Retina (tissue), 1 donor: ENCODE measurements around the gene ZNF573.
"Not testable (repeated sequence)": the region's sequence is repeated elsewhere in the genome, so short reads cannot be mapped to it uniquely, and the experiment has no call there.

Experiments
- DNase-seq: peaks from one replicate; pipeline ENCODE4 v3.0.0-alpha.2; 2016

The ZNF573 gene

GRCh38 chr19:37779127-37780005 is at the start of gene ZNF573:
ZNF573 (minus strand) TSS chr19:37779586; CDS start chr19:37773729, 5,857 bp downstream.
- DNase-seq, result peak; percentile 97

- peak; percentile 93 for DNase-seq
Observed at GRCh38 chr19:37817180-37817981, 38.0 kb upstream of the ZNF573 start.

GRCh38 chr19:37815611-37816010 is 36.2 kb upstream of the ZNF573 start:
- DNase-seq, result not testable (repeated sequence)

- no peak for DNase-seq
Observed at GRCh38 chr19:37813340-37813739, 34.0 kb upstream of the ZNF573 start.

GRCh38 chr19:37809366-37809765 is 30.0 kb upstream of the ZNF573 start:
- DNase-seq, result no peak

- no peak for DNase-seq
Observed at GRCh38 chr19:37803249-37803840, 24.0 kb upstream of the ZNF573 start.

- no peak for DNase-seq
Observed at GRCh38 chr19:37790244-37790925, 11.0 kb upstream of the ZNF573 start.

GRCh38 chr19:37778613-37779126 is 716 bp downstream of the ZNF573 start:
- DNase-seq, result peak; percentile 1

- no peak for DNase-seq
Observed at GRCh38 chr19:37770985-37771384, 8.4 kb downstream of the ZNF573 start.

GRCh38 chr19:37763488-37763887 is 15.9 kb downstream of the ZNF573 start:
- no peak for DNase-seq

- DNase-seq, result not testable (repeated sequence)
Observed at GRCh38 chr19:37757683-37758082, 21.7 kb downstream of the ZNF573 start.

- DNase-seq, result no peak
Observed at GRCh38 chr19:37738371-37738770, 41.0 kb downstream of the ZNF573 start.

GRCh38 chr19:37725181-37725580 is 54.2 kb downstream of the ZNF573 start:
- no peak for DNase-seq

GRCh38 chr19:37719927-37720265 is 59.5 kb downstream of the ZNF573 start:
- DNase-seq, result no peak

- DNase-seq, result peak; percentile 97
Observed at GRCh38 chr19:37719111-37719926, 60.1 kb downstream of the ZNF573 start, which contains the start of gene ZNF607. ZNF607 (minus strand) TSS chr19:37719761; CDS start chr19:37711618, 8,143 bp downstream.

GRCh38 chr19:37718304-37718703 is 61.1 kb downstream of the ZNF573 start:
- peak; percentile 9 for DNase-seq

- no peak for DNase-seq
Observed at GRCh38 chr19:37716140-37716539, 63.2 kb downstream of the ZNF573 start.

GRCh38 chr19:37706052-37706605 is 73.3 kb downstream of the ZNF573 start:
- DNase-seq, result no peak

- DNase-seq, result no peak
Observed at GRCh38 chr19:37699057-37699456, 80.3 kb downstream of the ZNF573 start.

- DNase-seq, result no peak
Observed at GRCh38 chr19:37698216-37698615, 81.2 kb downstream of the ZNF573 start.
